Keratinocyte (primary cell): Measurements from ENCODE around the gene GARRE1.

Experiments used
- CTCF ChIP-seq, 3 experiments: IDR thresholded peaks in 1 of 3; conservative IDR thresholded peaks in 1 of 3; optimal IDR thresholded peaks in 1 of 3; 2 replicates in 2 of 3; 3 replicates in 1 of 3; pipeline versions ENCODE3 to v1.5.1; 2011; ENCODE audit warnings: low read length in 3 of 3, mild to moderate bottlenecking in 3 of 3, moderate library complexity in 2 of 3, control low read depth in 1 of 3, inconsistent platforms in 1 of 3; ENCODE audit not compliant: insufficient read depth in 2 of 3; ENCODE audit errors: extremely low read depth in 1 of 3
- EZH2 ChIP-seq: IDR thresholded peaks from one replicate; pipeline ENCODE4 v1.6.1; 2012; ENCODE audit warnings: inconsistent platforms, mild to moderate bottlenecking, low read length, moderate library complexity

DNA sequence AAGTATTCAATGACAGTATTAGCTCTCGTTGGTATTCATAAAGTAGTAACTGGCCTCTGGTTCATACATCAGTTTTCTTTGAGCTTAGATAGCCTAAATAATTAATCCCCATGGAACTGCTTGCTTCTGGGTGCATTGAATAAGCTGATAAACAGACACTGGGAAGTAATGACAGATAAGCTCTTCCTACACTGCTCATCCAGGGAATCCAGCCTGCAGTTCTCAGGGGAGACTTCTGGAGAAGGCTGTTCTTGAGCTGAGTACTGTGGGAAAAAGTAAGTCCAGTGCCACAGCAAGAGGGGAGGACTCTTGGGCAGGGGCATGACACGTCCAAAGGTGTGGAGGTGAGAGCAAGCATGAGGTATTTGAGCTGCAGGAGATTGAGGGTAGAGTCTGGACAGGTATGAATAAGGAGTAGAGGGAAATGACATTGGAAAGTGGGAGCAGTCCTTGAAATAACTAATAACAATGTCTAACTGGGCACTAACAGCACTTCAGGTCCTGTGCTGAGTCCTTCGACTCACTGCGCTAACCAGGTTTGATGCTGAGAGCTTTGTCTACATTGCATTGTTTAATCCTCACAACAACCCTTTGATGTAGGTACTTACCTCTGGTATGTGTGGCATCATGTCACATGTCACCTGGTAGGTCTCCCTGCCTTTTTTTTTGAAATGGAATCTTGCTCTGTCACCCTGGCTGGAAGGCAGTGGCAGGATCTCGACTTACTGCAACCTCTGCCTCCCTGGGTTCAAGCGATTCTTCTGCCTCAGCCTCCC is 7.2 kb downstream of the GARRE1 start:
- TF ChIP-seq CTCF (optimal IDR thresholded peaks at IDR 0.05 in 1 of 3, IDR thresholded peaks at IDR 0.05 in 1 of 3, conservative IDR thresholded peaks at IDR 0.05 in 1 of 3; ENCODE audit: extremely low read depth in 1 of 3, insufficient read depth in 2 of 3, low read length in 3 of 3): no peak
- TF ChIP-seq EZH2: no peak
